Tibial nerve (tissue), 4 donors: ENCODE measurements around the gene UCP3. TPM values are rescaled to one million over a fixed set of nuclear protein-coding genes. Genes with fewer than 3 reads are reported as not detected.

Source experiments
- DNase-seq, 2 donors: peaks; one replicate each; pipeline ENCODE4 v3.0.0-alpha.2; 2019; ENCODE audit warnings: low spot score in 2 of 2
- H3K27ac ChIP-seq, 4 donors: fragments of 200-600 bp; sonication (generic) in 3 of 4; one replicate each; pipeline ENCODE4 v1.5.1; 2017 to 2019; ENCODE audit warnings: mild to moderate bottlenecking in 1 of 4
- H3K27me3 ChIP-seq, 2 donors: fragments of 200-600 bp; sonication (generic) in 1 of 2; one replicate each; pipeline versions ENCODE4 v1.5.1 to v1.6.0; 2017 to 2019
- H3K36me3 ChIP-seq, 3 donors: fragments of 200-600 bp; sonication (generic); one replicate each; pipeline ENCODE4 v1.5.1; 2018 to 2019
- H3K4me1 ChIP-seq, 4 donors: fragments of 200-600 bp; sonication (generic) in 3 of 4; one replicate each; pipeline ENCODE4 v1.5.1; 2017 to 2019
- H3K4me3 ChIP-seq, 4 donors: fragments of 200-600 bp; sonication (generic) in 3 of 4; one replicate each; pipeline ENCODE4 v1.5.1; 2017 to 2019; ENCODE audit warnings: mild to moderate bottlenecking in 1 of 4, moderate library complexity in 1 of 4
- H3K9me3 ChIP-seq, 4 donors: fragments of 200-600 bp; sonication (generic) in 3 of 4; one replicate each; pipeline ENCODE4 v1.5.1; 2017 to 2019
- EP300 ChIP-seq, 2 donors: sonication (generic); formaldehyde crosslinking; IDR thresholded peaks; one replicate each; pipeline ENCODE4 v1.6.1; 2017; ENCODE audit warnings: antibody characterized with exemption in 2 of 2, mild to moderate bottlenecking in 1 of 2
- POLR2A ChIP-seq, 2 donors: fragments of 450-650 bp; IDR thresholded peaks; one replicate each; pipeline ENCODE4 v1.6.1; 2017; ENCODE audit warnings: antibody characterized with exemption in 2 of 2, mild to moderate bottlenecking in 2 of 2, moderate library complexity in 2 of 2
- WGBS, 2 donors: methylation state at CpG; one replicate each; pipeline ENCODE4 v1.1.5; 2018; 5-methylcytosine and 5-hydroxymethylcytosine counted together
- total RNA-seq, 4 donors: library from RNA; depleted of rRNA; stranded (reverse); fragments of >200 nt; gene quantifications; one replicate each; pipeline ENCODE4 v1.1.0, GENCODE V29; 2016
- TF ChIP-seq, protein P1 (sequence below), 5 experiments: fragments of 200-600 bp in 3 of 5; fragments of 450-650 bp in 2 of 5; sonication (generic) in 3 of 5; IDR thresholded peaks; one replicate each; pipeline ENCODE4 v1.5.1; 2016 to 2019; ENCODE audit warnings: antibody characterized with exemption in 5 of 5, mild to moderate bottlenecking in 3 of 5, moderate library complexity in 2 of 5

UCP3 gene, protein sequence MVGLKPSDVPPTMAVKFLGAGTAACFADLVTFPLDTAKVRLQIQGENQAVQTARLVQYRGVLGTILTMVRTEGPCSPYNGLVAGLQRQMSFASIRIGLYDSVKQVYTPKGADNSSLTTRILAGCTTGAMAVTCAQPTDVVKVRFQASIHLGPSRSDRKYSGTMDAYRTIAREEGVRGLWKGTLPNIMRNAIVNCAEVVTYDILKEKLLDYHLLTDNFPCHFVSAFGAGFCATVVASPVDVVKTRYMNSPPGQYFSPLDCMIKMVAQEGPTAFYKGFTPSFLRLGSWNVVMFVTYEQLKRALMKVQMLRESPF
- total RNA-seq: 1 to 10 TPM in 3 of 4 donors, under 1 TPM in 1; 0.78 to 7.5 (median 1.9) TPM

DNA sequence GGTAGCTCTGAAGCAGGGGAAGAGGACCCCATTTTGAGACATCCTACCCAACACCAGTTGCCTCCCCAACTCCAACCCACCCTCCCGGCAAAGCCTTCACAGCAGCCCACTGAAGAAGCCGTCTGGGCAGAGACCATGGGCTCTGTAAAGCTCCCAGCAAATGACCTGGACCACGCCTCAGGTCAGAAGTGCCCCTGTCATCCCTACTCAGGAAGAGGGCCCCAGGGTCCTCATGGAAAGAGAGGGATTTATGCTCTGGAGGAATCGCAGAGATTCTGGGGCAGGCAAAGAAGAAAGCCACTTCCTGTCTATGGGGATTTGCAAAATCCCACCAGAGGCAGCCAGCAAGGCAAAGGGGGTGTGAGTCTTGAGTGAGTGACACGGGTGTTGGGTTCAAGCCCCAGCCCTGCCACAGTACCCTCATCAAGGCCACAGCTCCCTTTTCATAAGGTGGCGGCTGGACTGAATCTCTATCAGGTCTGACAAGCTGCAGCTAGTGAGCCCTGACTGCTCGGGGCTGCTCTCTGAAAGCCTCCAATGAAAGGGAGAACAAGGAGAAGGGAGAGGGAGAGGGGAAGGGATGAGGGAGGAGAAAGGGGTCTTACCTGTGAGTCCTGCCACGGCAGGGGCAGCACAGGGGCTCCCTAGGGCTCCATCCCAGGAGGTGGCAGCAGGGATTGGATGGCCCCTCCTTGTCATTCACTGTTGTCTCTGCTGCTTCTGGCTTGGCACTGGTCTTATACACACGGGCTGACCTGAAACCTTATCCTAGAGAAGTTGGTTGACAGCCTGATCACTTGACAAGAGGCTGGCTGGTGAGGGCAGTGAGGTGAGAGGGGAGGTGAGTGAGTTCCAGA, at the start of gene UCP3:
TSS of gene UCP3 (minus strand) at position 713 of the 857 bp plus-strand sequence. CDS start 2,043 bp downstream, outside the sequence.
- H3K27me3 ChIP-seq: no peaks in the 10 kb centered on the region
- no peak for DNase-seq
- H3K36me3 ChIP-seq: peaks cover 0 to 67% (median 0%) of the 10 kb centered on the region in 3 donors
- no peak within 1 kb of the TSS for H3K27ac ChIP-seq
- no peak for TF ChIP-seq POLR2A (IDR thresholded peaks at IDR 0.05)
- TF ChIP-seq, protein P1, sequence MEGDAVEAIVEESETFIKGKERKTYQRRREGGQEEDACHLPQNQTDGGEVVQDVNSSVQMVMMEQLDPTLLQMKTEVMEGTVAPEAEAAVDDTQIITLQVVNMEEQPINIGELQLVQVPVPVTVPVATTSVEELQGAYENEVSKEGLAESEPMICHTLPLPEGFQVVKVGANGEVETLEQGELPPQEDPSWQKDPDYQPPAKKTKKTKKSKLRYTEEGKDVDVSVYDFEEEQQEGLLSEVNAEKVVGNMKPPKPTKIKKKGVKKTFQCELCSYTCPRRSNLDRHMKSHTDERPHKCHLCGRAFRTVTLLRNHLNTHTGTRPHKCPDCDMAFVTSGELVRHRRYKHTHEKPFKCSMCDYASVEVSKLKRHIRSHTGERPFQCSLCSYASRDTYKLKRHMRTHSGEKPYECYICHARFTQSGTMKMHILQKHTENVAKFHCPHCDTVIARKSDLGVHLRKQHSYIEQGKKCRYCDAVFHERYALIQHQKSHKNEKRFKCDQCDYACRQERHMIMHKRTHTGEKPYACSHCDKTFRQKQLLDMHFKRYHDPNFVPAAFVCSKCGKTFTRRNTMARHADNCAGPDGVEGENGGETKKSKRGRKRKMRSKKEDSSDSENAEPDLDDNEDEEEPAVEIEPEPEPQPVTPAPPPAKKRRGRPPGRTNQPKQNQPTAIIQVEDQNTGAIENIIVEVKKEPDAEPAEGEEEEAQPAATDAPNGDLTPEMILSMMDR (IDR thresholded peaks at IDR 0.05): no peak
- TF ChIP-seq EP300 (IDR thresholded peaks at IDR 0.05): no peak
- peaks cover 0 to 13% (median 9%) of the 10 kb centered on the region in 4 donors for H3K4me1 ChIP-seq
- H3K9me3 ChIP-seq: no peaks in the 10 kb centered on the region
- WGBS, 2 donors: 66 to 67% methylated on average over 9 of the region's 9 CpGs
- H3K4me3 ChIP-seq: no peak within 1 kb of the TSS

DNA sequence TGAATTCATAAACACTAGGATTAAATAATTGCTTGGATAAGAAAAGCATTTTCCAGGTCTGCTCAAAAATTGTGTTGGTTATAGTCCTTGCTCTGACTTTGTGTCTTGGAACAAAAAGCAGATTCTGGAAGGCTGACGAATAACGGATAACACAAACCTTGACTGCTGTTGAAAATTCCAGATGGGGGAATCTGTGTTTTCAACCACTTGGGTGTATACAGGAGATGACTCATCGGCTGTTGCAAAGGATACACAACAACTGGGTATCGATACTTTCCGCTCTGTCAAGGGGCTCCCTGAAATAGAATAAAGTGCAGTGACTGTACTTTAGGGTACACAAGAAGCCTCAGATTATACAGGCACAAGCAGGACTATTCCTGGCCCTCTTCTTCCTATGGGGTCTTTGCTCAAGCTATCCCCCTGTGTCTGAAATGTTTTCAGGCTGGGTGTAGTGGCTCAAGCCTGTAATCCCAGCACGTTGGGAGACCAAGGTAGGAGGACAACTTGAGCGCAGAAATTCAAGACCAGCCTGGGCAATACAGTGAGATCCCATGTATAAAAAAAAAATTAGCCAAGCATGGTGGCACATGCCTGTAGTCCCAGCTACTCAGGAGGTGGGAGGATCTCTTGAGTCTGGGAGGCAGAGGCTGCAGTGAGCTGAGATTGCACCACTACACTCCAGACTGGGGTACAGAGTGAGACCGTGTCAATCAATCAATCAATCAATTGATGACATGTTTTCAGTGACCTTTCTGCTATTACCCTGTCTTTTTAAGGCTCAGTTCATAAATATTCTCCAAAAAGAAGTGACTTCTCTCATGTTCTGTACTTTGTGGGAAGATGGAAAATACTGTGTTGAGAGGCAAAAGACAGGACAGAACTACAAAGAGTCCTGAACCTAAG, 48.6 kb upstream of the UCP3 start:
- Histone ChIP-seq H3K36me3 (peaks cover 0 to 55% (median 0%) of the 10 kb centered on the region in 3 donors), H3K27ac (no peak overlapping the region), H3K27me3 (no peaks in the 10 kb centered on the region), H3K4me3 (no peak overlapping the region), H3K4me1 (no peaks in the 10 kb centered on the region), H3K9me3 (no peaks in the 10 kb centered on the region)
- no peak for DNase-seq
- WGBS, 2 donors: 86 to 94% methylated on average over 8 of the region's 8 CpGs
- TF ChIP-seq, protein P1 (IDR thresholded peaks at IDR 0.05): no peak
- no peak for TF ChIP-seq POLR2A (IDR thresholded peaks at IDR 0.05)
- TF ChIP-seq EP300 (IDR thresholded peaks at IDR 0.05): no peak

DNA sequence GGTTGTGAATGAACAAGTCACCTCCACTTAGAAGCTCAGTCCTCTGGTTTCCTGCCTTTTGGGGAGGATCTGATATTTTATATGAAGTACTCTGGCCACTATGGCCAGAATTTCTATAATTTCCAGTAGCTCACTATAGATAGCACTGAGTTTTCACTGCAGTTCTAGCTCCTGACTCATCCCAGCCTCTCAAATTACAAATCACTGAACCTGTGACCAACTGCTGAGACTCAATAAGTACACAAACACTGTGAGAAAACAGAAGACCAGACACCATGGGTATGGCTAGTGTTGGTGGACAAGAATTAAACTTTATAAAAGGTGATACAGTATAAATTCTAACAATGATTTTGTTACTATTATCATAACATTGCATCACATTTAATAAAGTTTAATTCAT, 47.1 kb upstream of the UCP3 start:
- H3K4me3 ChIP-seq: no peak overlapping the region
- no peaks in the 10 kb centered on the region for H3K27me3 ChIP-seq
- H3K9me3 ChIP-seq: no peaks in the 10 kb centered on the region
- no peak overlapping the region for H3K27ac ChIP-seq
- no peaks in the 10 kb centered on the region for H3K4me1 ChIP-seq
- TF ChIP-seq POLR2A (IDR thresholded peaks at IDR 0.05) (no peak), EP300 (IDR thresholded peaks at IDR 0.05) (no peak)
- TF ChIP-seq, protein P1 (IDR thresholded peaks at IDR 0.05): no peak
- no peak for DNase-seq
- peaks cover 0 to 66% (median 0%) of the 10 kb centered on the region in 3 donors for H3K36me3 ChIP-seq

DNA sequence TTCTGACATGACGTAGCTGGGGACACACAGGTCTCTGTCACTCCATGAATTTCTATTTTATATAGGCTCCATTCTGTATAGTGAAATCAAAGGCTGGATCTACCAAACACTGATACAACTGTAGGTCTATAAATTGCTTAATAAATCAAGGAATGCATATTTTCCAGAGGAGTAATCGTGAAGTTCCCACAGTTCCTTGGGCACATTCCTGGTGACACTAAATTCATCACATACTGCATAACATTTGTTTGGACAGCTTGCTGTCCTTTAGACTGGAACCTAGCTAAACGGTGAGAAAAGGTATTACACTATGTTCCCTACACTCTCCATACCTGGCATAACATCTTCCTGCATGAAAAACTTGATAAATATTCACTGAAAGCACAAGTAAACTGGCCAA, 41.6 kb upstream of the UCP3 start:
- no peak for TF ChIP-seq EP300 (IDR thresholded peaks at IDR 0.05)
- TF ChIP-seq POLR2A (IDR thresholded peaks at IDR 0.05): no peak
- TF ChIP-seq, protein P1 (IDR thresholded peaks at IDR 0.05): no peak
- WGBS, 2 donors: 89 to 92% methylated on average over 3 of the region's 3 CpGs
- DNase-seq: no peak
- Histone ChIP-seq H3K4me3 (no peak overlapping the region), H3K27me3 (no peaks in the 10 kb centered on the region), H3K4me1 (no peaks in the 10 kb centered on the region), H3K9me3 (no peaks in the 10 kb centered on the region), H3K27ac (no peak overlapping the region), H3K36me3 (peaks cover 0 to 88% (median 3%) of the 10 kb centered on the region in 3 donors)
